H1 (cell line): ENCODE data around the gene MAP7D2. TPM values are rescaled to one million over a fixed set of nuclear protein-coding genes. Genes with fewer than 3 reads are reported as not detected.

Source experiments
- KDM5A ChIP-seq: fragments of 200-600 bp; IDR thresholded peaks from 2 replicates; pipeline ENCODE4 v1.7.1; 2012; ENCODE audit warnings: mild to moderate bottlenecking, low read length, inconsistent platforms, mixed read lengths
- SIN3A ChIP-seq, 2 experiments: IDR thresholded peaks in 1 of 2; conservative IDR thresholded peaks in 1 of 2; 2 replicates each; pipeline ENCODE4 v1.6.1; 2011 to 2012; ENCODE audit warnings: low read length in 2 of 2, improper control_type of control experiment in 1 of 2, low read depth in 1 of 2, mild to moderate bottlenecking in 1 of 2
- SUZ12 ChIP-seq: fragments of 200-600 bp; sonication (generic); IDR thresholded peaks from 2 replicates; pipeline ENCODE4 v1.6.1; 2012; ENCODE audit warnings: mild to moderate bottlenecking, inconsistent platforms, low read length, moderate library complexity, mixed read lengths
- polyA plus RNA-seq, 7 experiments: library from polyadenylated mRNA; depleted of rRNA in 3 of 7; stranded (reverse) in 5 of 7; unstranded in 2 of 7; fragments of >200 nt in 5 of 7; fragments of 200-250 nt in 2 of 7; gene quantifications; 1 replicate in 5 of 7; 2 replicates in 1 of 7; 4 replicates in 1 of 7; pipeline versions ENCODE4 v1.2.1 to v1.2.3, GENCODE V29; 2011 to 2013; ENCODE audit warnings: missing spikeins in 2 of 7, mixed read lengths in 2 of 7
- total RNA-seq: library from RNA; stranded (reverse); fragmentation: NEBNext Ultra II Directional; extraction: Animal tissue kit (Norgen Biotek cat#: 25700); gene quantifications from 2 replicates; pipeline ENCODE4 v1.2.1, GENCODE V29; 2021
- TF ChIP-seq, protein P1 (sequence below): IDR thresholded peaks from 2 replicates; pipeline ENCODE4 v1.6.1; 2012; ENCODE audit warnings: inconsistent platforms

MAP7D2 gene
- total and polyA plus RNA-seq, 2 of the 8 experiments (the other 6 are each of a cell fraction or from before 2014, with no cell fraction given) = 0.65 to 0.83 TPM

DNA sequence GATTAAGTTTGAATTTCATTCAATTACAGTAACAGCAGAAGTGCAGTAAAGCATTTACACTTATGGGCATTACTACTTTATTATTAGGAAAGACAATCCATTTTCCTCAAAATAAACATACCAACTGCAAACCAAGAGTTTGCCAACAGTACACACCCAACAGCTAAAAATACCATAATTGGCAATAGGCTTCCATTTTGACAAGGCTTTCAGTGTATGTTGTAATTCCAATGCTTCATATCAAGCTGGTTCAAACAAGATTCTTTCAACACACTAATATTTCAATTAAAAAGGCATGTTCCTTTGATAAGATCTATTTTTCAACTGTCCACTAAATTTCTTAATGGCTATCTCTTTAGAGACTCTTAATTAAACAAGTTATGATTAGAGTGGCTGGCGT is 12.8 kb upstream of the MAP7D2 start (continued):
- TF ChIP-seq SIN3A (conservative IDR thresholded peaks at IDR 0.05 in 1 of 2, IDR thresholded peaks at IDR 0.05 in 1 of 2; ENCODE audit: low read depth in 1 of 2, low read length in 2 of 2) (no peak), SUZ12 (no peak), KDM5A (no peak)
- TF ChIP-seq, protein P1, sequence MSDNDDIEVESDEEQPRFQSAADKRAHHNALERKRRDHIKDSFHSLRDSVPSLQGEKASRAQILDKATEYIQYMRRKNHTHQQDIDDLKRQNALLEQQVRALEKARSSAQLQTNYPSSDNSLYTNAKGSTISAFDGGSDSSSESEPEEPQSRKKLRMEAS = no peak
